ENCODE results near the gene BTRC. TPM values are rescaled to one million over a fixed set of nuclear protein-coding genes. Genes with fewer than 3 reads are reported as not detected.

Gene BTRC
- total RNA-seq, 1 experiment from 2014 or later, result 29.1 TPM

DNA sequence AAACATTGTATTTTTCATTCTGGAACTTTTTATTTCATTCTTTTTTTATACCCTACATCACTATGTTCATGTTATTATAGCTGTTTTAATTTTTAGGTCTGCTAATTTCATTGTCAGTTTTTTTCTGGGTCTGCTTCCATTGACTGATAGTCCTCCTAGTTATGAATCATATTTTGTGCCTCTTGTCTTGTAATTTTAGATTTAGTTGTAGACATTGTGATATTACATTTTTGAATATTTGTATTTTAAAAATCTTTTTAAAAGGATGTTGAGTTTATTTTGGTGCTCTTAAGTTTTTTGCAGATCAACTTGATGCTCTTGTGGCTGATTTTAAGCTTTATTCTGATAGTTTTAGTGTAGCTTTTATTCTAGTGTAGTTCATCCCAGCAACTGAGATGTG is 57.6 kb downstream of the BTRC start:
- no peak overlapping the region for H3K9ac ChIP-seq (ENCODE audit: low read length)
- H3K4me2 ChIP-seq (ENCODE audit: low read length), result no peak overlapping the region
- no peaks in the 10 kb centered on the region for H3K9me3 ChIP-seq (ENCODE audit: control insufficient read depth in 1 of 2, insufficient read depth in 1 of 2, low read depth in 1 of 2, low read length in 2 of 2)
- no peaks in the 10 kb centered on the region for H3K9me2 ChIP-seq (ENCODE audit: insufficient read depth)
- H3K79me2 ChIP-seq (ENCODE audit: insufficient read depth, low read length), result 0 out of 2 replicates have a peak, but pooled peaks cover 4% of the 10 kb centered on the region
- RAD21 ChIA-PET (ENCODE audit: low non-redundant PET in 1 of 2, low total read pairs in 2 of 2, uncharacterized antibody in 2 of 2, unreplicated experiment in 2 of 2), result no interaction called here
- CTCF ChIA-PET, result no interaction called here
- no peaks in the 10 kb centered on the region for H3K27me3 ChIP-seq (ENCODE audit: insufficient read depth, low read length)
- BruUV-seq (replicated peaks), result no TSS peak
- DNase-seq (ENCODE audit: low read depth, low spot score) (no peak), ATAC-seq (no peak)
- H3K36me3 ChIP-seq (ENCODE audit: control insufficient read depth in 1 of 2, insufficient read depth in 2 of 2, low read length in 2 of 2), result no peaks in the 10 kb centered on the region
- H3K4me3 ChIP-seq (replicated peaks in 1 of 2; ENCODE audit: low read depth in 1 of 2, low read length in 2 of 2), result no peak overlapping the region
- POLR2A ChIA-PET, result no interaction called here
- H3K4me1 ChIP-seq (ENCODE audit: control insufficient read depth in 1 of 2, insufficient read depth in 2 of 2, low read length in 2 of 2), result no peaks in the 10 kb centered on the region
- H3K27ac ChIP-seq (ENCODE audit: low read depth, low read length), result no peak overlapping the region
- intact Hi-C loops (cut with micrococcal nuclease), result no loop called here
- TF ChIP-seq, protein P1, sequence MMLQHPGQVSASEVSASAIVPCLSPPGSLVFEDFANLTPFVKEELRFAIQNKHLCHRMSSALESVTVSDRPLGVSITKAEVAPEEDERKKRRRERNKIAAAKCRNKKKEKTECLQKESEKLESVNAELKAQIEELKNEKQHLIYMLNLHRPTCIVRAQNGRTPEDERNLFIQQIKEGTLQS (IDR thresholded peaks at IDR 0.05), result no peak
- no peak for TF ChIP-seq YY1 (IDR thresholded peaks at IDR 0.05; ENCODE audit: extremely low read depth, insufficient replicate concordance, low read depth, low read length)
- TF ChIP-seq SIN3A (IDR thresholded peaks at IDR 0.05; ENCODE audit: low read depth), result no peak
- no peak for TF ChIP-seq FOSL1 (IDR thresholded peaks at IDR 0.05; ENCODE audit: low read depth)
- TF ChIP-seq, protein P2, sequence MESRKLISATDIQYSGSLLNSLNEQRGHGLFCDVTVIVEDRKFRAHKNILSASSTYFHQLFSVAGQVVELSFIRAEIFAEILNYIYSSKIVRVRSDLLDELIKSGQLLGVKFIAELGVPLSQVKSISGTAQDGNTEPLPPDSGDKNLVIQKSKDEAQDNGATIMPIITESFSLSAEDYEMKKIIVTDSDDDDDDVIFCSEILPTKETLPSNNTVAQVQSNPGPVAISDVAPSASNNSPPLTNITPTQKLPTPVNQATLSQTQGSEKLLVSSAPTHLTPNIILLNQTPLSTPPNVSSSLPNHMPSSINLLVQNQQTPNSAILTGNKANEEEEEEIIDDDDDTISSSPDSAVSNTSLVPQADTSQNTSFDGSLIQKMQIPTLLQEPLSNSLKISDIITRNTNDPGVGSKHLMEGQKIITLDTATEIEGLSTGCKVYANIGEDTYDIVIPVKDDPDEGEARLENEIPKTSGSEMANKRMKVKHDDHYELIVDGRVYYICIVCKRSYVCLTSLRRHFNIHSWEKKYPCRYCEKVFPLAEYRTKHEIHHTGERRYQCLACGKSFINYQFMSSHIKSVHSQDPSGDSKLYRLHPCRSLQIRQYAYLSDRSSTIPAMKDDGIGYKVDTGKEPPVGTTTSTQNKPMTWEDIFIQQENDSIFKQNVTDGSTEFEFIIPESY (IDR thresholded peaks at IDR 0.05; ENCODE audit: extremely low read depth, insufficient replicate concordance, low read length), result no peak
- no peak for TF ChIP-seq EZH2 (IDR thresholded peaks at IDR 0.05)
- no peak for TF ChIP-seq TCF7L2 (IDR thresholded peaks at IDR 0.05; ENCODE audit: borderline replicate concordance, extremely low read depth, insufficient read depth, insufficient read length)
- no peak for TF ChIP-seq CEBPB (IDR thresholded peaks at IDR 0.05; ENCODE audit: low read depth)
- no peak for TF ChIP-seq EZH2phosphoT487 (IDR thresholded peaks at IDR 0.05; ENCODE audit: borderline replicate concordance)
- TF ChIP-seq ZFX (IDR thresholded peaks at IDR 0.05), result no peak
- no peak for TF ChIP-seq CBX3 (IDR thresholded peaks at IDR 0.05; ENCODE audit: low read depth)
- no peak for TF ChIP-seq ELF1 (IDR thresholded peaks at IDR 0.05; ENCODE audit: borderline replicate concordance, low read depth)
- no peak for TF ChIP-seq SRF (IDR thresholded peaks at IDR 0.05; ENCODE audit: low read depth)
- TF ChIP-seq, protein P3, sequence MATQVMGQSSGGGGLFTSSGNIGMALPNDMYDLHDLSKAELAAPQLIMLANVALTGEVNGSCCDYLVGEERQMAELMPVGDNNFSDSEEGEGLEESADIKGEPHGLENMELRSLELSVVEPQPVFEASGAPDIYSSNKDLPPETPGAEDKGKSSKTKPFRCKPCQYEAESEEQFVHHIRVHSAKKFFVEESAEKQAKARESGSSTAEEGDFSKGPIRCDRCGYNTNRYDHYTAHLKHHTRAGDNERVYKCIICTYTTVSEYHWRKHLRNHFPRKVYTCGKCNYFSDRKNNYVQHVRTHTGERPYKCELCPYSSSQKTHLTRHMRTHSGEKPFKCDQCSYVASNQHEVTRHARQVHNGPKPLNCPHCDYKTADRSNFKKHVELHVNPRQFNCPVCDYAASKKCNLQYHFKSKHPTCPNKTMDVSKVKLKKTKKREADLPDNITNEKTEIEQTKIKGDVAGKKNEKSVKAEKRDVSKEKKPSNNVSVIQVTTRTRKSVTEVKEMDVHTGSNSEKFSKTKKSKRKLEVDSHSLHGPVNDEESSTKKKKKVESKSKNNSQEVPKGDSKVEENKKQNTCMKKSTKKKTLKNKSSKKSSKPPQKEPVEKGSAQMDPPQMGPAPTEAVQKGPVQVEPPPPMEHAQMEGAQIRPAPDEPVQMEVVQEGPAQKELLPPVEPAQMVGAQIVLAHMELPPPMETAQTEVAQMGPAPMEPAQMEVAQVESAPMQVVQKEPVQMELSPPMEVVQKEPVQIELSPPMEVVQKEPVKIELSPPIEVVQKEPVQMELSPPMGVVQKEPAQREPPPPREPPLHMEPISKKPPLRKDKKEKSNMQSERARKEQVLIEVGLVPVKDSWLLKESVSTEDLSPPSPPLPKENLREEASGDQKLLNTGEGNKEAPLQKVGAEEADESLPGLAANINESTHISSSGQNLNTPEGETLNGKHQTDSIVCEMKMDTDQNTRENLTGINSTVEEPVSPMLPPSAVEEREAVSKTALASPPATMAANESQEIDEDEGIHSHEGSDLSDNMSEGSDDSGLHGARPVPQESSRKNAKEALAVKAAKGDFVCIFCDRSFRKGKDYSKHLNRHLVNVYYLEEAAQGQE (IDR thresholded peaks at IDR 0.05; ENCODE audit: low read depth), result no peak
- no peaks in the 10 kb centered on the region; the same call in 1 of the 2 replicates for H4K20me1 ChIP-seq (ENCODE audit: insufficient read depth)
- H2AFZ ChIP-seq (ENCODE audit: low read depth, low read length, poor library complexity, severe bottlenecking), result no peak overlapping the region

Measured in HCT116 (cell line).